GM12878 (cell line): ENCODE data around the gene SGMS1. TPM values are rescaled to one million over a fixed set of nuclear protein-coding genes. Genes with fewer than 3 reads are reported as not detected.

Source experiments
- ATAC-seq: fragments of 200-7000 bp; cut with Tn5 transposase; 3 replicates; pipeline ENCODE4 v1.9.1; 2020; ENCODE audit warnings: mild to moderate bottlenecking, moderate library complexity
- BruUV-seq: library from RNA; stranded (reverse); fragments of 400-500 nt; replicated peaks from 2 replicates; lab custom pipeline; 2021; lab: Mats Ljungman, UMichigan
- CTCF ChIA-PET: fragments of 300-600 bp; sonication (Branson Sonifier 250); formaldehyde crosslinking; extraction: SDS; loops from one replicate; lab custom pipeline; 2021; ENCODE audit warnings: inconsistent platforms; lab: Yijun Ruan, JAX
- POLR2A ChIA-PET: fragments of 350-600 bp; formaldehyde crosslinking; extraction: SDS; loops from one replicate; lab custom pipeline; 2021; ENCODE audit warnings: inconsistent platforms; lab: Charles Lee
- RAD21 ChIA-PET: fragments of 300-600 bp; sonication (Branson Sonifier 250); formaldehyde crosslinking; loops from one replicate; lab custom pipeline; 2023; ENCODE audit warnings: antibody characterized with exemption; ENCODE audit not compliant: unreplicated experiment; lab: Charles Lee
- SMC1A ChIA-PET: fragments of 300-600 bp; sonication (Branson Sonifier 250); formaldehyde crosslinking; loops from one replicate; lab custom pipeline; 2023; ENCODE audit not compliant: unreplicated experiment, uncharacterized antibody; lab: Charles Lee
- DNase-seq: peaks from one replicate; pipeline ENCODE4 v3.0.0-alpha.2; 2011; ENCODE audit warnings: low read depth, low spot score
- FAIRE-seq: peaks from 3 replicates; lab custom pipeline; 2011; peaks lifted over from hg19 to GRCh38; lab: Jason Lieb, UNC
- H2AFZ ChIP-seq: 2 replicates; pipeline ENCODE4 v1.6.0; 2011; ENCODE audit warnings: low read depth, low read length, control low read depth; ENCODE audit not compliant: control insufficient read depth
- H3K27ac ChIP-seq: 2 replicates; pipeline ENCODE4 v1.5.1; 2011; ENCODE audit warnings: control low read depth; ENCODE audit not compliant: control insufficient read depth, insufficient read depth
- H3K27me3 ChIP-seq, 2 experiments: replicated peaks in 1 of 2; 2 replicates each; pipeline versions ENCODE4 v1.6.0 to v1.6.1; 2011; ENCODE audit warnings: low read length in 1 of 2; ENCODE audit not compliant: control insufficient read depth in 2 of 2, insufficient read depth in 2 of 2
- H3K36me3 ChIP-seq, 2 experiments: 2 replicates each; pipeline ENCODE4 v1.5.1; 2011; ENCODE audit warnings: low read length in 1 of 2; ENCODE audit not compliant: control insufficient read depth in 2 of 2, insufficient read depth in 2 of 2
- H3K4me1 ChIP-seq: 2 replicates; pipeline ENCODE4 v1.6.1; 2011; ENCODE audit warnings: mild to moderate bottlenecking, low read length, moderate library complexity, mixed read lengths; ENCODE audit not compliant: control insufficient read depth, insufficient read depth
- H3K4me2 ChIP-seq: 2 replicates; pipeline ENCODE4 v1.6.0; 2011; ENCODE audit warnings: control low read depth; ENCODE audit not compliant: control insufficient read depth, insufficient read depth
- H3K4me3 ChIP-seq: fragments of 200-600 bp; sonication (generic); 2 replicates; pipeline ENCODE4 v1.5.1; 2016
- H3K79me2 ChIP-seq: 2 replicates; pipeline ENCODE4 v1.6.0; 2011; ENCODE audit warnings: low read length; ENCODE audit not compliant: control insufficient read depth, insufficient read depth
- H3K9ac ChIP-seq: 2 replicates; pipeline ENCODE4 v1.8.0; 2011; ENCODE audit warnings: low read length, control low read depth, mixed read lengths; ENCODE audit not compliant: control insufficient read depth, insufficient read depth
- H3K9me3 ChIP-seq: replicated peaks from 3 replicates; pipeline ENCODE4 v1.5.1; 2011; ENCODE audit warnings: mild to moderate bottlenecking, low read length; ENCODE audit not compliant: control insufficient read depth, insufficient read depth
- H4K20me1 ChIP-seq: 2 replicates; pipeline ENCODE4 v1.6.0; 2011; ENCODE audit not compliant: control insufficient read depth, insufficient read depth
- ATF7 ChIP-seq: fragments of 450-650 bp; IDR thresholded peaks from 2 replicates; pipeline ENCODE4 v1.6.1; 2016; ENCODE audit warnings: low read depth, mild to moderate bottlenecking
- BHLHE40 ChIP-seq, 2 experiments: fragments of 450-650 bp in 1 of 2; IDR thresholded peaks; 2 replicates each; pipeline ENCODE4 v1.6.1; 2011 to 2017; ENCODE audit warnings: low read depth in 2 of 2, borderline replicate concordance in 1 of 2, improper control_type of control experiment in 1 of 2, low read length in 1 of 2, mild to moderate bottlenecking in 1 of 2
- EGR1 ChIP-seq, 2 experiments: IDR thresholded peaks; 1 replicate in 1 of 2; 2 replicates in 1 of 2; pipeline ENCODE4 v1.6.1; 2011 to 2012; ENCODE audit warnings: low read depth in 2 of 2, low read length in 2 of 2, borderline replicate concordance in 1 of 2, mild to moderate bottlenecking in 1 of 2, moderate library complexity in 1 of 2
- MLLT1 ChIP-seq: fragments of 450-650 bp; IDR thresholded peaks from 2 replicates; pipeline ENCODE4 v1.6.1; 2016; ENCODE audit warnings: mild to moderate bottlenecking
- MTA2 ChIP-seq: fragments of 450-650 bp; IDR thresholded peaks from 2 replicates; pipeline ENCODE4 v1.6.1; 2016; ENCODE audit warnings: low read depth, mild to moderate bottlenecking, moderate library complexity
- PAX5 ChIP-seq: IDR thresholded peaks from 2 replicates; pipeline ENCODE4 v1.6.1; 2011; ENCODE audit warnings: low read depth, low read length, borderline replicate concordance
- POLR2AphosphoS2 ChIP-seq: IDR thresholded peaks from 2 replicates; pipeline ENCODE4 v1.6.1; 2011; ENCODE audit warnings: low read depth, mild to moderate bottlenecking, low read length, improper control_type of control experiment, moderate library complexity
- RCOR1 ChIP-seq: conservative IDR thresholded peaks from 2 replicates; pipeline ENCODE4 v1.6.1; 2012; ENCODE audit warnings: low read depth, low read length, improper control_type of control experiment
- RELA ChIP-seq: fragments of 450-650 bp; IDR thresholded peaks from 2 replicates; pipeline ENCODE4 v1.8.0; 2014; ENCODE audit warnings: borderline replicate concordance; ENCODE audit not compliant: partially characterized antibody
- SMAD1 ChIP-seq: fragments of 450-650 bp; IDR thresholded peaks from 2 replicates; pipeline ENCODE4 v1.6.1; 2018; ENCODE audit warnings: mild to moderate bottlenecking, low read depth; ENCODE audit not compliant: partially characterized antibody
- STAT1 ChIP-seq: fragments of 450-650 bp; conservative IDR thresholded peaks from 2 replicates; pipeline ENCODE4 v1.6.1; 2014; ENCODE audit warnings: antibody characterized with exemption, mild to moderate bottlenecking
- WRNIP1 ChIP-seq: IDR thresholded peaks from 2 replicates; pipeline ENCODE4 v1.6.1; 2011; ENCODE audit warnings: low read depth, low read length, improper control_type of control experiment, borderline replicate concordance
- ZBTB11 ChIP-seq: fragments of 450-650 bp; formaldehyde crosslinking; IDR thresholded peaks from 2 replicates; pipeline ENCODE4 v1.5.0; 2022; ENCODE audit warnings: mild to moderate bottlenecking, missing genetic modification characterization
- ZSCAN29 ChIP-seq: fragments of 450-650 bp; IDR thresholded peaks from 2 replicates; pipeline ENCODE4 v1.6.1; 2017; ENCODE audit warnings: mild to moderate bottlenecking, moderate library complexity
- WGBS: methylation state at CpG from one replicate; pipeline ENCODE4 v1.1.6; 2016; ENCODE audit warnings: low lambda C conversion rate; ENCODE audit not compliant: insufficient replicate concordance, insufficient coverage; ENCODE audit errors: missing lambda C conversion rate; 5-methylcytosine and 5-hydroxymethylcytosine counted together
- in situ Hi-C: fragments of 300-500 bp; cut with MboI; formaldehyde crosslinking; loops from 9 replicates; pipeline ENCODE4 v1.14.3; 2018; ENCODE audit warnings: mixed read lengths
- intact Hi-C: fragments of 100-400 bp; cut with micrococcal nuclease; formaldehyde crosslinking; loops from one replicate; pipeline ENCODE4 v1.14.2; 2022; ENCODE audit not compliant: unreplicated experiment
- polyA plus RNA-seq, 11 experiments: library from polyadenylated mRNA; depleted of rRNA in 4 of 11; unstranded in 6 of 11; stranded (reverse) in 5 of 11; fragments of >200 nt; fragmentation: Nextera tagmentation in 4 of 11; fragmentation: Illumina TruSeq in 1 of 11; extraction: Ambion mirVana in 4 of 11; extraction: Trizol in 1 of 11; gene quantifications; 1 replicate in 1 of 11; 2 replicates in 10 of 11; pipeline versions ENCODE4 v1.2.1 to v1.2.3, GENCODE V29; 2011 to 2016; ENCODE audit warnings: inconsistent platforms in 2 of 11, missing spikeins in 2 of 11, low read depth in 1 of 11
- total RNA-seq, 4 experiments: library from RNA; depleted of rRNA in 3 of 4; stranded (reverse); fragments of >200 nt in 3 of 4; fragmentation: Illumina TruSeq in 1 of 4; extraction: Trizol in 1 of 4; gene quantifications; 2 replicates each; pipeline versions ENCODE4 v1.2.1 to v1.2.3, GENCODE V29; 2013 to 2021
- TF ChIP-seq, protein P1 (sequence below): IDR thresholded peaks from 2 replicates; pipeline ENCODE4 v1.6.1; 2011; ENCODE audit warnings: borderline replicate concordance, low read depth, mild to moderate bottlenecking, moderate library complexity, mixed read lengths, low read length; ENCODE audit not compliant: insufficient read depth; ENCODE audit errors: extremely low read length

Gene SGMS1
- total and polyA plus RNA-seq, 10 of the 15 experiments (the other 5 are each of a cell fraction or from before 2014, with no cell fraction given): 1.4 to 14.5 (median 4.9) TPM

GRCh38 chr10:50271564-50272250, 352.0 kb downstream of the SGMS1 start:
- H3K9ac ChIP-seq: no peak overlapping the region
- H3K36me3 ChIP-seq: no peaks in the 10 kb centered on the region
- H3K9me3 ChIP-seq: no peaks in the 10 kb centered on the region
- H3K4me3 ChIP-seq: no peak overlapping the region
- peaks cover 0 to 5% of the 10 kb centered on the region in 2 experiments; a peak in 1 of 4 replicates for H3K27me3 ChIP-seq
- no peaks in the 10 kb centered on the region for H3K4me1 ChIP-seq
- FAIRE-seq (no peak), DNase-seq (no peak), ATAC-seq (no peak)
- intact Hi-C loops: no loop called here
- no peaks in the 10 kb centered on the region for H3K79me2 ChIP-seq
- 51% methylated on average over 3 of the region's 3 CpGs for WGBS
- H4K20me1 ChIP-seq: no peaks in the 10 kb centered on the region
- no peak for TF ChIP-seq RELA
- TF ChIP-seq, protein P1, sequence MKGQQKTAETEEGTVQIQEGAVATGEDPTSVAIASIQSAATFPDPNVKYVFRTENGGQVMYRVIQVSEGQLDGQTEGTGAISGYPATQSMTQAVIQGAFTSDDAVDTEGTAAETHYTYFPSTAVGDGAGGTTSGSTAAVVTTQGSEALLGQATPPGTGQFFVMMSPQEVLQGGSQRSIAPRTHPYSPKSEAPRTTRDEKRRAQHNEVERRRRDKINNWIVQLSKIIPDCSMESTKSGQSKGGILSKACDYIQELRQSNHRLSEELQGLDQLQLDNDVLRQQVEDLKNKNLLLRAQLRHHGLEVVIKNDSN: no peak
- no peak for TF ChIP-seq ATF7
- no peak for TF ChIP-seq WRNIP1
- no peak for TF ChIP-seq POLR2AphosphoS2
- TF ChIP-seq BHLHE40 (IDR thresholded peaks at IDR 0.05; ENCODE audit: borderline replicate concordance in 1 of 2, low read depth in 2 of 2, low read length in 1 of 2): no peak
- no peak for TF ChIP-seq MLLT1
- no peak for TF ChIP-seq ZSCAN29
- no peak for TF ChIP-seq SMAD1
- TF ChIP-seq MTA2: no peak
- no peak for TF ChIP-seq STAT1
- no peak for TF ChIP-seq EGR1 (IDR thresholded peaks at IDR 0.05; ENCODE audit: borderline replicate concordance in 1 of 2, low read depth in 2 of 2, low read length in 2 of 2)
- TF ChIP-seq RCOR1: no peak
- no peak for TF ChIP-seq PAX5
- TF ChIP-seq ZBTB11 (CRISPR knock-in tag): no peak
- BruUV-seq: no TSS peak
- ChIA-PET SMC1A (interaction anchor here (1.0 to 1.4 kb wide), 3 partner anchors 12 to 60 kb away, joined by 3 to 4 read pairs (median 3); no protein-coding TSS in a partner anchor), CTCF (no interaction called here), RAD21 (interaction anchor here (0.9 kb wide), 1 partner anchor 10 kb away, joined by 4 read pairs; no protein-coding TSS in a partner anchor), POLR2A (no interaction called here)
- no peak overlapping the region for H3K27ac ChIP-seq
- no peak overlapping the region for H2AFZ ChIP-seq
- in situ Hi-C loops: no loop called here
- H3K4me2 ChIP-seq: no peak overlapping the region
